Stimulated activated CD8-positive, alpha-beta memory T cell treated with anti-CD3 and anti-CD28 coated beads, Interleukin-12 subunit alpha, Interleukin-12 subunit beta, amount 100 ng/mL, for 24 hours (primary cell): ENCODE data around the gene CMTM8.

ENCODE experiments used
- DNase-seq: peaks from one replicate; pipeline ENCODE4 v3.0.0-alpha.2; 2020; ENCODE audit errors: extremely low read depth

Gene CMTM8

GRCh38 chr3:32276279-32276841, 37.9 kb downstream of the CMTM8 start:
- DNase-seq, result no peak

- no peak for DNase-seq
Measured at GRCh38 chr3:32278714-32279113, 40.2 kb downstream of the CMTM8 start.

GRCh38 chr3:32280262-32280910, 41.9 kb downstream of the CMTM8 start:
- no peak for DNase-seq

- DNase-seq, result no peak
Measured at GRCh38 chr3:32281570-32282106, 43.2 kb downstream of the CMTM8 start.

GRCh38 chr3:32282578-32283154, 44.2 kb downstream of the CMTM8 start:
- DNase-seq, result no peak

- no peak for DNase-seq
Measured at GRCh38 chr3:32283304-32283703, 44.8 kb downstream of the CMTM8 start.

GRCh38 chr3:32284443-32285212, 46.1 kb downstream of the CMTM8 start:
- no peak for DNase-seq

- no peak for DNase-seq
Measured at GRCh38 chr3:32285891-32286290, 47.4 kb downstream of the CMTM8 start.

GRCh38 chr3:32288819-32289218, 50.3 kb downstream of the CMTM8 start:
- DNase-seq, result no peak

GRCh38 chr3:32290619-32291018, 52.1 kb downstream of the CMTM8 start:
- no peak for DNase-seq

- DNase-seq, result no peak
Measured at GRCh38 chr3:32292085-32292796, 53.8 kb downstream of the CMTM8 start.

GRCh38 chr3:32293903-32294302, 55.4 kb downstream of the CMTM8 start:
- DNase-seq, result no peak

- no peak for DNase-seq
Measured at GRCh38 chr3:32296251-32297204, 58.0 kb downstream of the CMTM8 start.

GRCh38 chr3:32297366-32297765, 58.9 kb downstream of the CMTM8 start:
- no peak for DNase-seq

- no peak for DNase-seq
Measured at GRCh38 chr3:32301426-32301825, 62.9 kb downstream of the CMTM8 start.

GRCh38 chr3:32302601-32303398, 64.3 kb downstream of the CMTM8 start:
- no peak for DNase-seq

- no peak for DNase-seq
Measured at GRCh38 chr3:32303399-32303747, 64.9 kb downstream of the CMTM8 start.

GRCh38 chr3:32303977-32304881, 65.7 kb downstream of the CMTM8 start:
- no peak for DNase-seq

- no peak for DNase-seq
Measured at GRCh38 chr3:32305361-32305876, 66.9 kb downstream of the CMTM8 start.
